Trophoblast cell (in vitro differentiated cells and primary cell): ENCODE results near the gene DENND1A.

Source experiments
- DNase-seq, 2 donors: peaks; one replicate each; pipeline ENCODE4 v3.0.0-alpha.2; 2016
- H2AFZ ChIP-seq: 2 replicates; pipeline ENCODE4 v1.6.1; 2013; ENCODE audit warnings: low read length, moderate library complexity, mild to moderate bottlenecking; ENCODE audit not compliant: insufficient read depth, poor library complexity
- H2AK5ac ChIP-seq: 2 replicates; pipeline ENCODE4 v1.6.1; 2013; ENCODE audit warnings: mild to moderate bottlenecking, low read length
- H2BK120ac ChIP-seq: 2 replicates; pipeline ENCODE4 v1.6.1; 2013; ENCODE audit warnings: low read length, mild to moderate bottlenecking, moderate library complexity; ENCODE audit not compliant: insufficient read depth, poor library complexity
- H2BK12ac ChIP-seq: 2 replicates; pipeline ENCODE4 v1.6.1; 2013; ENCODE audit warnings: mild to moderate bottlenecking, low read length, moderate library complexity
- H2BK5ac ChIP-seq: 2 replicates; pipeline ENCODE4 v1.6.1; 2013; ENCODE audit warnings: low read length, low read depth, moderate library complexity, mild to moderate bottlenecking; ENCODE audit not compliant: poor library complexity
- H3K14ac ChIP-seq: 2 replicates; pipeline ENCODE4 v1.6.1; 2013; ENCODE audit warnings: mild to moderate bottlenecking, low read length
- H3K18ac ChIP-seq: 2 replicates; pipeline ENCODE4 v1.6.1; 2013; ENCODE audit warnings: mild to moderate bottlenecking, low read length
- H3K23ac ChIP-seq: 2 replicates; pipeline ENCODE4 v1.6.1; 2013; ENCODE audit warnings: low read length
- H3K27ac ChIP-seq: 2 replicates; pipeline ENCODE4 v1.5.1; 2013; ENCODE audit warnings: low read depth, mild to moderate bottlenecking, inconsistent platforms, low read length, moderate library complexity
- H3K27me3 ChIP-seq: 2 replicates; pipeline ENCODE4 v1.6.1; 2013; ENCODE audit warnings: inconsistent platforms, mild to moderate bottlenecking, low read length, moderate library complexity; ENCODE audit not compliant: insufficient read depth
- H3K36me3 ChIP-seq, 2 experiments: 1 replicate in 1 of 2; 2 replicates in 1 of 2; pipeline ENCODE4 v1.6.1; 2013; ENCODE audit warnings: low read length in 2 of 2, mild to moderate bottlenecking in 2 of 2, moderate library complexity in 1 of 2; ENCODE audit not compliant: insufficient read depth in 2 of 2, control insufficient read depth in 1 of 2
- H3K4ac ChIP-seq: 2 replicates; pipeline ENCODE4 v1.6.1; 2013; ENCODE audit warnings: low read depth, mild to moderate bottlenecking, low read length, moderate library complexity
- H3K4me1 ChIP-seq, 2 experiments: 1 replicate in 1 of 2; 2 replicates in 1 of 2; pipeline ENCODE4 v1.6.1; 2013; ENCODE audit warnings: low read length in 2 of 2, mild to moderate bottlenecking in 2 of 2, moderate library complexity in 1 of 2; ENCODE audit not compliant: insufficient read depth in 2 of 2, control insufficient read depth in 1 of 2
- H3K4me2 ChIP-seq: 2 replicates; pipeline ENCODE4 v1.6.1; 2013; ENCODE audit warnings: inconsistent platforms, mild to moderate bottlenecking, low read length, moderate library complexity
- H3K4me3 ChIP-seq: 2 replicates; pipeline ENCODE4 v1.5.1; 2013; ENCODE audit warnings: mild to moderate bottlenecking, low read depth, low read length, inconsistent platforms
- H3K79me1 ChIP-seq: one replicate; pipeline ENCODE4 v1.6.1; 2013; ENCODE audit warnings: low read length
- H3K79me2 ChIP-seq: 2 replicates; pipeline ENCODE4 v1.6.1; 2013; ENCODE audit warnings: low read length, mild to moderate bottlenecking; ENCODE audit not compliant: control insufficient read depth, insufficient read depth, poor library complexity
- H3K9ac ChIP-seq: 2 replicates; pipeline ENCODE4 v1.6.1; 2013; ENCODE audit warnings: mild to moderate bottlenecking, low read length
- H3K9me3 ChIP-seq: 2 replicates; pipeline ENCODE4 v1.6.1; 2013; ENCODE audit warnings: low read depth, mild to moderate bottlenecking, control low read depth, inconsistent platforms, low read length; ENCODE audit not compliant: insufficient read depth
- H4K12ac ChIP-seq: 2 replicates; pipeline ENCODE4 v1.6.1; 2013; ENCODE audit warnings: low read depth, mild to moderate bottlenecking, low read length, moderate library complexity
- H4K8ac ChIP-seq: 2 replicates; pipeline ENCODE4 v1.6.1; 2013; ENCODE audit warnings: low read depth, mild to moderate bottlenecking, low read length, moderate library complexity
- H4K91ac ChIP-seq: one replicate; pipeline ENCODE4 v1.6.1; 2013; ENCODE audit warnings: low read depth, mild to moderate bottlenecking, low read length, moderate library complexity
- WGBS: extraction: QIAGEN DNeasy Blood & Tissue Kit; methylation state at CpG from one replicate; pipeline ENCODE4 v1.1.7; 2013; ENCODE audit warnings: missing lambda C conversion rate; ENCODE audit not compliant: insufficient read length, insufficient coverage; ENCODE audit errors: extremely low coverage; 5-methylcytosine and 5-hydroxymethylcytosine counted together

Gene DENND1A

DNA sequence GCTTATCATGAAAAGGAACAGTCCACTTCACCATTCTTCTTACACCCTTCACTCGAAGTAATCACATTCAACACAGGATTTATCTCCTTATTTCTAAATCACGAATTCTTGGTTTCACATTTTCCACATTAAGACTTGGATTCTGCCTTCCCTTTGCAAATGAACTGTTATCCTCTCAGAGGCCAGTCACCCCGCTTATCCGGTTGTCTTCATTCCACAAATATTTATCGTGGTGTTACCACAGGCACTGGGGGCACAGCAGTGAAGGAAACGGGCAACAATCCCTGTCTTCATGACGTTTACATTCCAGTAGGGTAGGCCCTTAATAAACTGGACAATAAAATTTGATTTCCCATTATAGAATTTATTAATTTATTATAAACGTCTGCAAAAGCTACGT, 284.2 kb downstream of the DENND1A start:
- H3K4ac ChIP-seq: no peak overlapping the region
- no peak overlapping the region for H3K18ac ChIP-seq
- H3K9me3 ChIP-seq: peaks cover 2% of the 10 kb centered on the region
- no peak overlapping the region for H2BK5ac ChIP-seq
- 100% methylated on average over 1 of the region's 9 CpGs for WGBS
- H4K91ac ChIP-seq: no peak overlapping the region
- H4K12ac ChIP-seq: no peak overlapping the region
- H2BK120ac ChIP-seq: no peak overlapping the region
- H3K27ac ChIP-seq: no peak overlapping the region
- H2AK5ac ChIP-seq: no peak overlapping the region
- H3K4me2 ChIP-seq: no peak overlapping the region
- H3K4me3 ChIP-seq: no peak overlapping the region
- peaks cover 0 to 2% of the 10 kb centered on the region in 2 experiments for H3K4me1 ChIP-seq
- H3K79me1 ChIP-seq: no peaks in the 10 kb centered on the region
- H2AFZ ChIP-seq: no peak overlapping the region
- no peak overlapping the region for H3K9ac ChIP-seq
- no peak overlapping the region for H4K8ac ChIP-seq
- no peak overlapping the region for H3K23ac ChIP-seq
- H3K36me3 ChIP-seq: no peaks in the 10 kb centered on the region
- no peak overlapping the region for H2BK12ac ChIP-seq
- no peaks in the 10 kb centered on the region for H3K79me2 ChIP-seq
- H3K27me3 ChIP-seq: no peaks in the 10 kb centered on the region
- no peak overlapping the region for H3K14ac ChIP-seq
- DNase-seq: no peak

DNA sequence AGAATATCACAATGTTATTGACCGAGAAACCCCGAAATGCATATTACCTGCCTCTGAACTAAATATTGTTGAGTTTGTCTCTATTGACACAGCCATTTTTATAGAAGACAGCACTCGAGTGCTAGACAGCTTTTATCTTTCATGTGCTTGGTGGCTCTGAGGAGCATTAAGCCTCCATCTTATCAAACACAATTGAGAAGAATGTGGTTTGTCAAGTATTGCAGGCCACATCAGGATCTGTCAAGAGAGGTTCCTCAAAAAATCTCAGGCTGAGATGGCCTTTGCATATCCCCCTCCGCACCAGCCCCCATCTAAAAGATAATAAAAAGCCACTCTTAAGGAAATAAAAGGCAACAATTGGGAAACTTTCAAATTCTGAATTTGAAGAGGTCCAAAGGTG, 284.8 kb downstream of the DENND1A start:
- H3K27ac ChIP-seq: no peak overlapping the region
- no peak overlapping the region for H3K14ac ChIP-seq

DNA sequence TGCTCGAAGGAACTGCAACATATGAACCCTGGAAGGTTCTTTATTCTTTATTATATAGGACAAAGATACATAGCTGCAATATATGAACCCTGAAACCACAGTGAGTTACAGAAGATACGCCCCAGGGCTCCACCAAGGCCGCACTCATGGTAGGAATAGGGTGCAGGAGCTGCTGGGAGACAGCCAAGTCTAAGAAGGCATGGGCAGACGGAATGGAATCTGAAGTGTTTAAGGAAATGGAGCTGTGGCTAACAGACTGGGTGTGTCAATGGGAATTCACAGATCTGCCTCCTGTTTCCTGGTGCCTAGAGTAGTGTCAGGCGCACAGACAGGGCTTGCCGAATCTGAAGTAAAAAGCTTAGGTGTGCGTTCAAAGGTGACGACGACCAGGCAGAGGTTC, 286.4 kb downstream of the DENND1A start:
- no peak overlapping the region for H4K91ac ChIP-seq
- H3K27ac ChIP-seq: no peak overlapping the region
- H3K9me3 ChIP-seq: peaks cover 2% of the 10 kb centered on the region
- no peak overlapping the region for H2BK5ac ChIP-seq
- no CpG with 5 or more reads among the region's 9 CpGs for WGBS
- H3K79me1 ChIP-seq: no peaks in the 10 kb centered on the region
- H3K9ac ChIP-seq: no peak overlapping the region
- DNase-seq: peak in 1 of 2 donors; percentile 6
- no peak overlapping the region for H3K23ac ChIP-seq
- no peak overlapping the region for H2AK5ac ChIP-seq
- no peak overlapping the region for H3K4ac ChIP-seq
- no peak overlapping the region for H3K4me2 ChIP-seq
- no peak overlapping the region for H2AFZ ChIP-seq
- no peaks in the 10 kb centered on the region for H3K79me2 ChIP-seq
- no peak overlapping the region for H3K18ac ChIP-seq
- H3K4me1 ChIP-seq: peaks cover 0 to 2% of the 10 kb centered on the region in 2 experiments
- no peak overlapping the region for H4K8ac ChIP-seq
- no peak overlapping the region for H2BK12ac ChIP-seq
- no peak overlapping the region for H3K14ac ChIP-seq
- no peak overlapping the region for H2BK120ac ChIP-seq
- H3K27me3 ChIP-seq: no peaks in the 10 kb centered on the region
- no peak overlapping the region for H4K12ac ChIP-seq
- no peaks in the 10 kb centered on the region for H3K36me3 ChIP-seq
- H3K4me3 ChIP-seq: no peak overlapping the region

More for the DNA sequence above, 284.8 kb downstream of the DENND1A start:
- H3K9me3 ChIP-seq: peaks cover 2% of the 10 kb centered on the region
- H4K91ac ChIP-seq: no peak overlapping the region
- no peak overlapping the region for H4K12ac ChIP-seq
- H3K36me3 ChIP-seq: no peaks in the 10 kb centered on the region
- no peak overlapping the region for H3K18ac ChIP-seq
- no peak overlapping the region for H3K4me2 ChIP-seq
- H4K8ac ChIP-seq: no peak overlapping the region
- H3K4me3 ChIP-seq: no peak overlapping the region
- no CpG with 5 or more reads among the region's 4 CpGs for WGBS
- H3K9ac ChIP-seq: no peak overlapping the region
- no peak overlapping the region for H2BK12ac ChIP-seq
- H3K23ac ChIP-seq: no peak overlapping the region
- peaks cover 0 to 2% of the 10 kb centered on the region in 2 experiments for H3K4me1 ChIP-seq
- no peaks in the 10 kb centered on the region for H3K79me1 ChIP-seq
- H2AK5ac ChIP-seq: no peak overlapping the region
- H2BK120ac ChIP-seq: no peak overlapping the region
- no peak overlapping the region for H3K4ac ChIP-seq
- H3K27me3 ChIP-seq: no peaks in the 10 kb centered on the region
- no peak overlapping the region for H2BK5ac ChIP-seq
- peak in 1 of 2 donors; percentile 60 for DNase-seq
- no peaks in the 10 kb centered on the region for H3K79me2 ChIP-seq
- no peak overlapping the region for H2AFZ ChIP-seq

DNA sequence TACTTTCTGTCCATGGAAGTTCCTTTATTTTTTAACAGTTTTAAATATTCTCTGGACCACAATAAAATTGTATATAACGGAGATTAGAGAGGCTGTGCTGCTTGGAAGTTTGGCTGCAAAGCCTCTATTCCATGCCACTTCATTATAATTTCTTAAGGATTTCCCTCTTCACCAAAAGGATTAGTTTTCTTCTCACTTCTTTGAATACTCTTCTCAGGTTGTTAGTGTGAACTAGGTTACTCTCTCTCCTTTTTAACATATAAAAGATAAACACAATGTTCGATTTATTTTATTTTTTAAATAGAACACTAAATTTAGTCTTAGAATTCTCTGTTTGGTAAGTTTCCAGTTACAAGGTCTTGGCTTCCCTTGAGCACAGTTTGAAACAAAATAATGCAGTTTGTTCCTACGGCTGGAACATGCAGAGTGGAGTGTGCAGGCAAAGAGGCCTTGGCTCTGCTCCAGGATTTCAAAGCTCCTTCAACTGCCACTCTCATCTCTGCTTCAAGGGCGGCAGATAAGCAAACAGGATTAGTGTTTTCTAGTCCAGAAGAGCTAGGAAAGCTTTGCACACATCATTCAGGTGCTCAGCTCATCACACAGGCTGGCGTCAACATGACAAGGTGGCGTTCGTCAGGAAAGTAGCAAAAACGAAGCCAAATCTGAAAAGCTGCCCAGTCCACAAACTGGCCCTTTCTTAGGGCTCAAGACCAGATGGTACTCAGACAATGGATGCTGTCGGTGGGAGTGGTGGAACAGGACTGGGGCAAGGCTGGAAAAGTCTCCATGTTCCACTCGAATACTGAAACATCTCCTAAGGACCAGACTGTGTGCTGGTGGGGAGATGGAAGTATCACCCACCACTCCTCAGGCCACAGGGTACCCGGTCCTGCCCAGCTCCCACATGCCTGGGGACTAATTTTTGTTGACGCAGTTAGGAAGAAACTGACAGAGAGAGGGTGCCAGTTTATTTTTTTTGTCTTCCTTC, 287.3 kb downstream of the DENND1A start:
- H4K91ac ChIP-seq: no peak overlapping the region
- H2AFZ ChIP-seq: no peak overlapping the region
- no peak overlapping the region for H2BK120ac ChIP-seq
- H3K4me1 ChIP-seq: peaks cover 0 to 2% of the 10 kb centered on the region in 2 experiments
- H4K8ac ChIP-seq: no peak overlapping the region
- no peaks in the 10 kb centered on the region for H3K27me3 ChIP-seq
- H3K79me2 ChIP-seq: no peaks in the 10 kb centered on the region
- no peak overlapping the region for H3K9ac ChIP-seq
- no peak overlapping the region for H2BK5ac ChIP-seq
- peaks cover 2% of the 10 kb centered on the region for H3K9me3 ChIP-seq
- no peaks in the 10 kb centered on the region for H3K79me1 ChIP-seq
- no peak overlapping the region for H3K27ac ChIP-seq
- no peak overlapping the region for H2AK5ac ChIP-seq
- no peak overlapping the region for H4K12ac ChIP-seq
- WGBS: no CpG with 5 or more reads among the region's 12 CpGs
- H3K23ac ChIP-seq: no peak overlapping the region
- H2BK12ac ChIP-seq: no peak overlapping the region
- no peak for DNase-seq
- no peak overlapping the region for H3K4ac ChIP-seq
- H3K4me2 ChIP-seq: no peak overlapping the region
- H3K14ac ChIP-seq: no peak overlapping the region
- no peaks in the 10 kb centered on the region for H3K36me3 ChIP-seq
- no peak overlapping the region for H3K4me3 ChIP-seq
- H3K18ac ChIP-seq: no peak overlapping the region
